CD14-positive monocyte (primary cell): ENCODE measurements around the gene RPL10. TPM values are rescaled to one million over a fixed set of nuclear protein-coding genes. Genes with fewer than 3 reads are reported as not detected.

ENCODE experiments used
- DNase-seq, 3 donors: peaks; one replicate each; pipeline ENCODE4 v3.0.0-alpha.2; 2011 to 2022
- H2AFZ ChIP-seq: 2 replicates; pipeline ENCODE4 v1.6.0; 2012; ENCODE audit warnings: mild to moderate bottlenecking, low read depth, low read length, inconsistent platforms; ENCODE audit not compliant: insufficient read depth, poor library complexity, severe bottlenecking
- H3K27ac ChIP-seq, 2 donors: 1 replicate in 1 of 2; 2 replicates in 1 of 2; pipeline ENCODE4 v1.5.1; 2012 to 2013; ENCODE audit warnings: low read length in 2 of 2, control low read depth in 1 of 2, inconsistent platforms in 1 of 2, low read depth in 1 of 2, mild to moderate bottlenecking in 1 of 2
- H3K27me3 ChIP-seq, 2 donors: one replicate each; pipeline versions ENCODE4 v1.6.0 to v1.6.1; 2011 to 2013; ENCODE audit warnings: low read length in 2 of 2; ENCODE audit not compliant: control insufficient read depth in 2 of 2, insufficient read depth in 2 of 2
- H3K36me3 ChIP-seq, 2 donors: replicated peaks in 1 of 2; 1 replicate in 1 of 2; 2 replicates in 1 of 2; pipeline versions ENCODE4 v1.5.1 to v1.6.1; 2012 to 2013; ENCODE audit warnings: low read length in 2 of 2, control low read depth in 1 of 2, inconsistent platforms in 1 of 2, mild to moderate bottlenecking in 1 of 2; ENCODE audit not compliant: insufficient read depth in 2 of 2, control insufficient read depth in 1 of 2
- H3K4me1 ChIP-seq, 2 donors: 1 replicate in 1 of 2; 2 replicates in 1 of 2; pipeline versions ENCODE4 v1.5.1 to v1.6.1; 2012 to 2013; ENCODE audit warnings: low read length in 2 of 2, control low read depth in 1 of 2, inconsistent platforms in 1 of 2, mild to moderate bottlenecking in 1 of 2, moderate library complexity in 1 of 2; ENCODE audit not compliant: insufficient read depth in 2 of 2, control insufficient read depth in 1 of 2
- H3K4me2 ChIP-seq: replicated peaks from 2 replicates; pipeline ENCODE3; 2012; ENCODE audit warnings: low read length, moderate library complexity, mild to moderate bottlenecking; ENCODE audit not compliant: poor library complexity, severe bottlenecking; ENCODE audit errors: extremely low read depth
- H3K4me3 ChIP-seq, 3 experiments: fragments of 200-600 bp in 1 of 3; sonication (generic) in 1 of 3; replicated peaks in 1 of 3; 1 replicate in 2 of 3; 2 replicates in 1 of 3; pipeline ENCODE4 v1.5.1; 2011 to 2013; ENCODE audit warnings: low read length in 3 of 3, mild to moderate bottlenecking in 3 of 3, control low read depth in 2 of 3, low read depth in 2 of 3, inconsistent platforms in 1 of 3, moderate library complexity in 1 of 3
- H3K79me2 ChIP-seq: 2 replicates; pipeline ENCODE4 v1.6.0; 2012; ENCODE audit warnings: mild to moderate bottlenecking, control low read depth, inconsistent platforms, low read length, moderate library complexity; ENCODE audit not compliant: insufficient read depth
- H3K9ac ChIP-seq: 2 replicates; pipeline ENCODE4 v1.6.0; 2017; ENCODE audit warnings: low read length, mild to moderate bottlenecking; ENCODE audit not compliant: insufficient read depth, poor library complexity, severe bottlenecking
- H3K9me3 ChIP-seq, 2 donors: replicated peaks in 1 of 2; 1 replicate in 1 of 2; 2 replicates in 1 of 2; pipeline versions ENCODE4 v1.5.1 to v1.6.1; 2012 to 2013; ENCODE audit warnings: low read length in 2 of 2, control low read depth in 1 of 2; ENCODE audit not compliant: control insufficient read depth in 1 of 2, insufficient read depth in 1 of 2
- H4K20me1 ChIP-seq: 2 replicates; pipeline ENCODE4 v1.6.0; 2012; ENCODE audit warnings: mild to moderate bottlenecking, low read length, control low read depth, moderate library complexity; ENCODE audit not compliant: insufficient read depth
- H3K27ac Mint-ChIP-seq, 7 donors: one replicate each; pipeline ENCODE4 v1.8.0; 2020; ENCODE audit warnings: mild to moderate bottlenecking in 7 of 7, mixed read lengths in 7 of 7, moderate library complexity in 6 of 7, inconsistent platforms in 2 of 7
- H3K27me3 Mint-ChIP-seq, 3 donors: one replicate each; pipeline ENCODE4 v1.8.0; 2021 to 2022; ENCODE audit warnings: low read depth in 3 of 3, mild to moderate bottlenecking in 3 of 3, mixed read lengths in 3 of 3, moderate library complexity in 3 of 3, inconsistent platforms in 1 of 3
- H3K36me3 Mint-ChIP-seq, 2 donors: one replicate each; pipeline ENCODE4 v1.8.0; 2020; ENCODE audit warnings: mixed read lengths in 2 of 2, inconsistent platforms in 1 of 2, mild to moderate bottlenecking in 1 of 2
- H3K4me1 Mint-ChIP-seq: one replicate; pipeline ENCODE4 v1.8.0; 2020; ENCODE audit warnings: mild to moderate bottlenecking, mixed read lengths
- H3K4me3 Mint-ChIP-seq, 2 donors: one replicate each; pipeline ENCODE4 v1.8.0; 2020; ENCODE audit warnings: mild to moderate bottlenecking in 2 of 2, mixed read lengths in 2 of 2, moderate library complexity in 1 of 2
- H3K9me3 Mint-ChIP-seq, 7 donors: one replicate each; pipeline ENCODE4 v1.8.0; 2020 to 2022; ENCODE audit warnings: mixed read lengths in 7 of 7, mild to moderate bottlenecking in 6 of 7, moderate library complexity in 6 of 7, inconsistent platforms in 2 of 7
- CTCF ChIP-seq: fragments of 200-600 bp; IDR thresholded peaks from one replicate; pipeline ENCODE4 v1.8.0; 2022; ENCODE audit warnings: antibody characterized with exemption, mild to moderate bottlenecking
- WGBS: methylation state at CpG from one replicate; pipeline ENCODE4 v1.1.5; 2013; ENCODE audit warnings: missing lambda C conversion rate; ENCODE audit not compliant: insufficient coverage; 5-methylcytosine and 5-hydroxymethylcytosine counted together
- intact Hi-C, 2 donors: fragments of 100-400 bp; cut with micrococcal nuclease; formaldehyde crosslinking; loops; one replicate each; pipeline versions ENCODE4 v1.15.0 to v1.15.1; 2023
- polyA plus RNA-seq, 3 donors: library from polyadenylated mRNA; depleted of rRNA in 1 of 3; unstranded in 2 of 3; stranded (reverse) in 1 of 3; fragments of 300-500 nt in 2 of 3; fragments of >200 nt in 1 of 3; fragmentation: Illumina TruSeq in 2 of 3; gene quantifications; 1 replicate in 2 of 3; 2 replicates in 1 of 3; pipeline ENCODE4 v1.2.3, GENCODE V29; 2012 to 2021

Gene RPL10
- polyA plus RNA-seq, 3 donors = 1,536 to 5,639 (median 1,724) TPM

- 34% methylated on average over 8 of the region's 23 CpGs for WGBS
- peaks cover 3 to 6% of the 10 kb centered on the region in 2 donors for H3K36me3 Mint-ChIP-seq
- intact Hi-C loops = loop anchor here (2.0 to 5.0 kb wide), 2 partner anchors 159 to 161 kb away; no protein-coding TSS in a partner anchor
- H3K4me3 Mint-ChIP-seq = peak overlapping the region; percentile 60 to 61
- Histone ChIP-seq H3K27ac (no peak overlapping the region), H3K9ac (no peak overlapping the region), H3K4me2 (peak overlapping the region; percentile 80), H3K4me3 (peak overlapping the region in 1 of 3 experiments; percentile 88), H3K27me3 (no peaks in the 10 kb centered on the region), H3K9me3 (no peaks in the 10 kb centered on the region), H3K4me1 (peaks cover 45 to 53% of the 10 kb centered on the region in 2 donors), H3K36me3 (no peaks in the 10 kb centered on the region), H3K79me2 (peaks cover 38% of the 10 kb centered on the region), H2AFZ (no peak overlapping the region), H4K20me1 (peaks cover 17% of the 10 kb centered on the region)
- peaks cover 3 to 14% (median 8%) of the 10 kb centered on the region in 3 donors for H3K27me3 Mint-ChIP-seq
- peaks cover 0 to 31% (median 8%) of the 10 kb centered on the region in 7 donors for H3K9me3 Mint-ChIP-seq
- DNase-seq = peak; percentile 43 to 62 (median 56)
- peak overlapping the region in 5 of 7 donors; percentile 20 to 83 (median 68) for H3K27ac Mint-ChIP-seq
- H3K4me1 Mint-ChIP-seq = peaks cover 24% of the 10 kb centered on the region
- peak; percentile 50 for TF ChIP-seq CTCF
Observed at GRCh38 chrX:154373340-154374306, 24.6 kb upstream of the RPL10 start.

- Mint-ChIP-seq H3K4me1 (peaks cover 24% of the 10 kb centered on the region), H3K27me3 (peaks cover 3 to 14% (median 8%) of the 10 kb centered on the region in 3 donors), H3K9me3 (peaks cover 0 to 33% (median 8%) of the 10 kb centered on the region in 7 donors), H3K36me3 (peaks cover 3 to 6% of the 10 kb centered on the region in 2 donors), H3K27ac (peak within 1 kb of the TSS in 5 of 7 donors; percentile 20 to 83 (median 68)), H3K4me3 (peak within 1 kb of the TSS; percentile 60 to 61)
- H3K9ac ChIP-seq = no peak within 1 kb of the TSS
- 9% methylated on average over 52 of the region's 95 CpGs for WGBS
- H3K9me3 ChIP-seq = no peaks in the 10 kb centered on the region
- no peaks in the 10 kb centered on the region for H3K36me3 ChIP-seq
- peak within 1 kb of the TSS; percentile 80 for H3K4me2 ChIP-seq
- no peak within 1 kb of the TSS for H3K27ac ChIP-seq
- intact Hi-C loops = loop anchor here in 1 of 2 donors (5.0 kb wide), 1 partner anchor 158 kb away; no protein-coding TSS in a partner anchor
- no peak within 1 kb of the TSS for H2AFZ ChIP-seq
- peaks cover 39% of the 10 kb centered on the region for H3K79me2 ChIP-seq
- DNase-seq = peak in 2 of 3 donors; percentile 43 to 52
- peak; percentile 31 for TF ChIP-seq CTCF
- no peaks in the 10 kb centered on the region for H3K27me3 ChIP-seq
- H3K4me1 ChIP-seq = peaks cover 45 to 48% of the 10 kb centered on the region in 2 donors
- H3K4me3 ChIP-seq = peak within 1 kb of the TSS in 1 of 3 experiments; percentile 88
- H4K20me1 ChIP-seq = peaks cover 17% of the 10 kb centered on the region
Observed at GRCh38 chrX:154374313-154375155, 23.6 kb upstream of the RPL10 start, which contains the start of gene FLNA. Gene FLNA (minus strand): TSS chrX:154374634. CDS start chrX:154371245, 3,389 bp downstream.
